GM12875 (cell line): Measurements from ENCODE around the gene SHBG.
"Not testable (repeated sequence)": the region's sequence is repeated elsewhere in the genome, so short reads cannot be mapped to it uniquely, and the experiment has no call there.

ENCODE experiments used
- H3K4me3 ChIP-seq: one replicate; pipeline ENCODE4 v1.5.1; 2011; ENCODE audit warnings: low read depth, low read length, control low read depth
- CTCF ChIP-seq: IDR thresholded peaks from 2 replicates; pipeline ENCODE4 v1.5.1; 2011; ENCODE audit warnings: low read depth, mild to moderate bottlenecking, control low read depth, inconsistent platforms, low read length, moderate library complexity, borderline replicate concordance; ENCODE audit not compliant: insufficient read depth

Gene SHBG

GRCh38 chr17:7592422-7593021, 37.4 kb upstream of the SHBG start:
- H3K4me3 ChIP-seq: no peak overlapping the region
- no peak for TF ChIP-seq CTCF

GRCh38 chr17:7593296-7593695, 36.6 kb upstream of the SHBG start:
- no peak for TF ChIP-seq CTCF
- no peak overlapping the region for H3K4me3 ChIP-seq

GRCh38 chr17:7597561-7597960, 32.4 kb upstream of the SHBG start:
- not testable (repeated sequence) for H3K4me3 ChIP-seq

- no peak overlapping the region for H3K4me3 ChIP-seq
- TF ChIP-seq CTCF: no peak
These were observed 23.7 kb upstream of the SHBG start for GRCh38 chr17:7606280-7606679.

- no peak overlapping the region for H3K4me3 ChIP-seq
- no peak for TF ChIP-seq CTCF
These were observed 19.3 kb upstream of the SHBG start for GRCh38 chr17:7610641-7611040.

- no peak for TF ChIP-seq CTCF
- H3K4me3 ChIP-seq: no peak overlapping the region
These were observed 18.2 kb upstream of the SHBG start for GRCh38 chr17:7611635-7612293.

GRCh38 chr17:7612294-7612640, 17.7 kb upstream of the SHBG start:
- H3K4me3 ChIP-seq: no peak overlapping the region
- TF ChIP-seq CTCF: no peak
